NCI-H1092 (cell line): ENCODE measurements around the gene RTN4RL2.

ENCODE experiments used
- DNase-seq: peaks from one replicate; lab custom pipeline; 2025; lab: John Stamatoyannopoulos, UW

The RTN4RL2 gene

GRCh38 chr11:57500515-57500914, 40.2 kb downstream of the RTN4RL2 start:
- no peak for DNase-seq

- no peak for DNase-seq
These were observed 40.6 kb downstream of the RTN4RL2 start for GRCh38 chr11:57500926-57501325.

DNA sequence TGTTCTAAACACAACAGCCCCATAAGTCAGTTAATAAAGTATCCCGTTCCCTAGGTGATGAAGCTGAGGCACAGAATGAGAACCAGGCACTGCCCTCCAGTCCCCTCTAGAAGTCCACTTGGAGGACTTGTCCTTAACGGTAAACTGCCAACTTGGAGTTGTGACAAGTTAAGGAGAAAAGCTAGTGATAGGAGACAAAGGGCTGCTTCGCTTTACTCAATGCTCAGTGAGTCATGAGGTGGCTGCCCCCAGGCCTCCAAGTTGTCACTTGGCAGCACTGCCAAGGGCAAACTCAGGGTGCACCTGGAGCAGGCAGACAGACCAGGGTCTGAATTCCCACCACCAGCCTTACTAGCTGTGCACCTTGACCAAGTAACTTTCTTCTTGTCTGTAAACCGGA, 41.6 kb downstream of the RTN4RL2 start:
- no peak for DNase-seq

GRCh38 chr11:57502376-57502775, 42.0 kb downstream of the RTN4RL2 start:
- DNase-seq, result no peak

GRCh38 chr11:57502870-57503269, 42.5 kb downstream of the RTN4RL2 start:
- DNase-seq, result no peak

DNA sequence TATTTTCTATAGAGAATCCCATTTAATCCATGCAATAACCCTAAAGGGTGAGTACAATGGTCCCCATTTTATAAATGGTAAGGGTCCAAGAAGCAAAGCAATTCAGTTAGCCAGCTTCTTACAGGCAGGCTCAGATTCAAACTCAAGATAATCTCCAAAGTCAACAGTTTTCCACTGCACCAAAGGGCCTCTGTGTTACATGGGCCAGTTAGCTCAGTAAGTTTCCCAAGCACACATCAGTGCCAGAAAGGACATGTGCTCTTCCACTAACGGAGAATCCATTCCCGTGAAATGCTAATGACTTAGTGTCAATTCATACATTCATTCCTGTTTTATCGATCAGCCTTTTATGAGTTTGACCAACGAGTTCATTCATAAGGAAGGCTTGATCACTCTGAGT, 44.2 kb downstream of the RTN4RL2 start:
- no peak for DNase-seq

DNA sequence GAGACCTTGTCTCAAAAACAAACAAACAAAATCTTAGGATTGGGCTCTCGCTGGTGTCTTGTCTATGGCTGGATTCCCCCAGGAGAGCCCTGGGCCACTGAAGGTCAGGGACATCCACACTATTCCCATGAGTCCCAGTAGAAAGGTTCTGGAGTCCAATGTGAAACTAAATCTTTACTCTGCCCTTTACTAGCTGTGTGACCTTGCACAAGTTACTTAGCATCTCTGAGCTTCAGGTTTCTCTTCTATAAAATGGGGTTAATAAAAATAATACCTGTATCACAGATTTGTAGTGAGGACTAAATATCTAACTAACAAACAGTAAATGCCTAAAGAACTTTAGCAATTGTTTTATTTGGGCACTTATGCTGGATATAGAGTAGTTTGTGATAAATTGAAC, 46.2 kb downstream of the RTN4RL2 start:
- no peak for DNase-seq

- DNase-seq, result no peak
These were observed 48.2 kb downstream of the RTN4RL2 start for GRCh38 chr11:57508341-57509170.

GRCh38 chr11:57511741-57512430, 51.6 kb downstream of the RTN4RL2 start:
- no peak for DNase-seq

- DNase-seq, result no peak
These were observed 52.5 kb downstream of the RTN4RL2 start for GRCh38 chr11:57512646-57513451.

- DNase-seq, result no peak
These were observed 53.1 kb downstream of the RTN4RL2 start for GRCh38 chr11:57513452-57513795.

- peak; percentile 49 for DNase-seq
These were observed 53.7 kb downstream of the RTN4RL2 start for GRCh38 chr11:57513911-57514537.

DNA sequence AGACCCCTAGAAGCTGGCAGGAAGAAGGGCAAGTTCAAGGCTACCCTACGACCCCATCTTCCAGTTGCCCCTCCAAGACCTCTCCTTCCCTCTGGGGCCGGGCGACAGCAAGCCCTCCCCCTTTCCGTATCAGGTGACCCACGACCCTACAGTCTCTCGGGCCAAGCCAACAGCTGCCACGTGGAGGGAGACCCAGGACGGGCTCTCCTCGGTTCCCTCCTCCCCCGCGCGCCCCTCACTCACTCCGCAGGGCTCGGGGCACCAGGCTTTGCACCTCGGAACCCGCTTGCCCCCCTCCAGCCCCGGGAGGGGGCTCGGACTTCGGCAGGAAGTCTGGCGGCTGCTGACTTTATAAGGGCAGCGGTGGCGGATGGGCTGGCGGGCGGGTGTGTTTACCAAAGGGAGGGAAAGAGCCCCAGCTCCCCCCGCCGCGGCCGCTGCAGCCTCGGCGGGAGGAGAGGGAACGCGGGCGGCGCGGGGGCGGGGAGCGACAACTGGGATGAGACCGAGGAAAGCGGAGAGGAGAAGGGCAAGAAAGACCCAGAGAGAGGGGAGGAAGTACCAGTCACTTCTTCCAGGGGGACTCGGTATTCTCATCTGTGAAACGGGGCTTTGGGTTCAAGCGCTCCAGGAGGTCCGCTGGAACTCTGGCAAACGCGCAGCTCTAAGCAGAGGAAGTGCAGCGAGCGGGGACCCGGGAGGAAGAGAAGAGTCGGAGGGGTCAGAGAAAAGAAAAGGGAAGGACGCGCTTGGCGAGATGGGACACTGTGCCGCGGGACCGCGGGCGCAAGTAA, 54.4 kb downstream of the RTN4RL2 start:
- DNase-seq, result peak; percentile 45

GRCh38 chr11:57515332-57516060, 55.2 kb downstream of the RTN4RL2 start, which contains the start of gene SLC43A1:
Gene SLC43A1, minus strand, starts transcription at chr11:57515702. Its CDS starts 1,591 bp downstream, at chr11:57514111.
- DNase-seq, result no peak

DNA sequence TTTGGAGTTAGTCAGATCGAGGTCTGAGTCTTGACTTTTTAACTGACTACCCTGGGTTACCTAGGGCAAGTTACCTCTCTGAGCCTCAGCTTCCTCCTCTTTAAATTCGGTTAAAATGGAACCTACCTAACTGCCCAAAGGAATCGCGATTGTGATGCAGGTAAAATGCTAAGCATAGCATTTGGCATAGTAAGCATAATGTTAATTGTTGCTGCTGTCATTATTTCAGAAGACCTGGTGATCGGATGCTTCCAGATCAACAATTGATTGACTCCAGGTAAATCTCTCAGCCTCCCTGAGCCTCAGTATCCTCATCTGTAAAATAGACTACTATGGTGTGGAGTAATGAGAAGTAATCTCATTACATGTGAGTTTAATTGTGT, 55.7 kb downstream of the RTN4RL2 start:
- no peak for DNase-seq

GRCh38 chr11:57521116-57521515, 60.8 kb downstream of the RTN4RL2 start:
- DNase-seq, result no peak

GRCh38 chr11:57523419-57523818, 63.1 kb downstream of the RTN4RL2 start:
- no peak for DNase-seq
